Body of pancreas (tissue), 4 donors: Measurements from ENCODE around the gene FNDC3B. TPM values are rescaled to one million over a fixed set of nuclear protein-coding genes. Genes with fewer than 3 reads are reported as not detected.

Experiments used
- ATAC-seq: fragments of 150-250 bp; one replicate; pipeline ENCODE4 v1.9.1; 2016
- DNase-seq, 4 donors: peaks; one replicate each; pipeline ENCODE4 v3.0.0-alpha.2; 2019
- H3K27ac ChIP-seq, 4 donors: fragments of 200-600 bp; sonication (generic); 1 replicate in 3 of 4; 2 replicates in 1 of 4; pipeline versions ENCODE4 v1.5.1 to v1.6.1; 2016 to 2019; ENCODE audit warnings: mild to moderate bottlenecking in 1 of 4, mixed read lengths in 1 of 4, moderate library complexity in 1 of 4
- H3K27me3 ChIP-seq, 2 donors: fragments of 200-600 bp; sonication (generic); one replicate each; pipeline ENCODE4 v1.6.0; 2016; ENCODE audit warnings: mild to moderate bottlenecking in 1 of 2
- H3K36me3 ChIP-seq, 2 donors: fragments of 200-600 bp; sonication (generic); replicated peaks in 1 of 2; 2 replicates each; pipeline ENCODE4 v1.5.1; 2016; ENCODE audit warnings: low read depth in 2 of 2; ENCODE audit not compliant: insufficient read depth in 1 of 2
- H3K4me1 ChIP-seq: fragments of 200-600 bp; sonication (generic); one replicate; pipeline ENCODE4 v1.6.0; 2016
- H3K4me3 ChIP-seq, 2 donors: fragments of 200-600 bp; sonication (generic); 1 replicate in 1 of 2; 2 replicates in 1 of 2; pipeline ENCODE4 v1.5.1; 2016 to 2019
- H3K9me3 ChIP-seq, 3 donors: fragments of 200-600 bp; sonication (generic); 1 replicate in 2 of 3; 2 replicates in 1 of 3; pipeline ENCODE4 v1.5.1; 2016
- CTCF ChIP-seq, 7 experiments: fragments of 450-650 bp in 4 of 7; fragments of 200-600 bp in 3 of 7; sonication (generic) in 3 of 7; IDR thresholded peaks; one replicate each; pipeline ENCODE4 v1.5.1; 2016 to 2019; ENCODE audit warnings: antibody characterized with exemption in 7 of 7
- POLR2A ChIP-seq, 3 donors: fragments of 450-650 bp; IDR thresholded peaks; one replicate each; pipeline ENCODE4 v1.6.1; 2016; ENCODE audit warnings: antibody characterized with exemption in 3 of 3, mild to moderate bottlenecking in 2 of 3
- WGBS, 2 donors: methylation state at CpG; one replicate each; pipeline ENCODE4 v1.1.5; 2017; 5-methylcytosine and 5-hydroxymethylcytosine counted together
- intact Hi-C: fragments of 100-400 bp; cut with DNase I; formaldehyde crosslinking; loops from one replicate; pipeline ENCODE4 v1.15.1; 2023
- total RNA-seq, 2 donors: library from RNA; depleted of rRNA; stranded (reverse); fragments of >200 nt; gene quantifications; one replicate each; pipeline ENCODE4 v1.1.0, GENCODE V29; 2016

Gene FNDC3B
- total RNA-seq, 2 donors from 2014 or later, result 64.3 to 86.0 TPM

GRCh38 chr3:172177046-172177445, 137.7 kb downstream of the FNDC3B start:
- Histone ChIP-seq H3K4me1 (peaks cover 40% of the 10 kb centered on the region), H3K27ac (no peak overlapping the region), H3K36me3 (no peaks in the 10 kb centered on the region), H3K27me3 (no peaks in the 10 kb centered on the region), H3K9me3 (no peaks in the 10 kb centered on the region), H3K4me3 (no peak overlapping the region)
- WGBS, 2 donors, result 58 to 71% methylated on average over 3 of the region's 3 CpGs
- intact Hi-C loops, result no loop called here
- TF ChIP-seq CTCF (IDR thresholded peaks at IDR 0.05) (no peak), POLR2A (IDR thresholded peaks at IDR 0.05) (no peak)
- DNase-seq, result no peak
- no peak for ATAC-seq

DNA sequence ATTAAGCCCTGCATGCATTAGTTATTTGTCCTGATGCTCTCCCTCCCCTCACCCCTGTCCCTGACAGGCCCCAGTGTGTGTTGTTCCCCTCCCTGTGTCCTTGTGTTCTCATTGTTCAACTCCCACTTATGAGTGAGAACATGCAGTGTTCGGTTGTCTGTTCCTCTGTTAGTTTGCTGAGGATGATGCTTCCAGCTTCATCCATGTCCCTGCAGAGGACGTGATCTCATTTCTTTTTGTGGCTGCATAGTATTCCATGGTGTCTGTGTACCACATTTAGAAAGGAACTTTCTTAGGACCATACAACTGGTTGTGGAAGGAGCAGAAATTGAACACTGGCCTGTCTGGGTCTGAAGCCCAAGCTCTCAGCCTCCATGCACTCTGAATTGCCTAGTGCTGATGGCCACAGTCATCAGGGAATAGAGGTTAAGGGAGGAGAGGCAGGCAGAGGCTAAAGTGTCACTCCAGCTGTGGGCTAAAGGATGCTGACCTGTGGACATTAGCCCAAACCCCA, 138.5 kb downstream of the FNDC3B start:
- no peak for TF ChIP-seq CTCF (IDR thresholded peaks at IDR 0.05)
- no peak for TF ChIP-seq POLR2A (IDR thresholded peaks at IDR 0.05)
- intact Hi-C loops, result no loop called here
- H3K4me1 ChIP-seq, result peaks cover 48% of the 10 kb centered on the region

DNA sequence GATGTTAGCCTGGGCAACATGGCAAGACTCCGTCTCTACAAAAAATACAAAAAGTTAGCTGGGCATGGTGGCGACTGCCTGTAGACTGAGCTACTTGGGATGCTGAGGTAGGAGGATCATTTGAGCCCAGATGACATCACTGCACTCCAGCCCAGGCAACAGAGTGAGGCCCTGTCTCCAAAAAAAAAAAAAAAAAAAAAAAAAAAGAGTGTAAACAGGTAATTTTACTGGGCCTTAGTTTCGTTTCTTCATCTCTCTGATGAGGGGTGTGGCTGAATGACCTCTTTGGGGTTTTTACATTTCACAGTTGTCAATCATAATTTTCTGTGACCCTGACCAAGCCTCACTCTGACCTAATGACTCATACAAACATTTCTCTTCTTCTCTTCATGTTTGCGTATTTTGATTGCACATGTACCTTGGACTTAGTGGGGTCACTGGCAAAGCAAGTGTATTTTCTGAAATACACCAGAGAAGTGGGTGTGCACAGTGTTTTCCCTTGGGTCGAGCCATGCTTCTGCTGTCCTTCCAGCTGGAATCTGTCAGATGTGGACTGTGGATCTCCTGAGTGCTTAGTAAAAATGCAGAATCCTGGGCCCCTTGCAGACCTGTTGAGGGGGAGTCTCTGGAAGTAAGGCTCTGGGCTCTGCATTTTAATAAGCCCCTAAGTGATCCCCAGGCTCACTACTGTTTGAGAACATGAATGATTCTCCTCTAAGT, 140.5 kb downstream of the FNDC3B start:
- intact Hi-C loops, result no loop called here
- WGBS, 2 donors, result 60 to 70% methylated on average over 5 of the region's 5 CpGs
- Histone ChIP-seq H3K9me3 (no peaks in the 10 kb centered on the region), H3K36me3 (no peaks in the 10 kb centered on the region), H3K27ac (peak overlapping the region in 1 of 4 donors; percentile 7), H3K4me1 (peaks cover 57% of the 10 kb centered on the region), H3K27me3 (no peaks in the 10 kb centered on the region), H3K4me3 (no peak overlapping the region)
- DNase-seq (no peak), ATAC-seq (peak; percentile 19)
- TF ChIP-seq POLR2A (IDR thresholded peaks at IDR 0.05) (no peak), CTCF (IDR thresholded peaks at IDR 0.05) (no peak)

More for the DNA sequence above, 138.5 kb downstream of the FNDC3B start:
- ATAC-seq, result no peak
- Histone ChIP-seq H3K27me3 (no peaks in the 10 kb centered on the region), H3K27ac (no peak overlapping the region), H3K4me3 (no peak overlapping the region), H3K9me3 (no peaks in the 10 kb centered on the region), H3K36me3 (no peaks in the 10 kb centered on the region)
- DNase-seq, result no peak
- WGBS, 2 donors, result 82 to 100% methylated on average over 2 of the region's 2 CpGs

DNA sequence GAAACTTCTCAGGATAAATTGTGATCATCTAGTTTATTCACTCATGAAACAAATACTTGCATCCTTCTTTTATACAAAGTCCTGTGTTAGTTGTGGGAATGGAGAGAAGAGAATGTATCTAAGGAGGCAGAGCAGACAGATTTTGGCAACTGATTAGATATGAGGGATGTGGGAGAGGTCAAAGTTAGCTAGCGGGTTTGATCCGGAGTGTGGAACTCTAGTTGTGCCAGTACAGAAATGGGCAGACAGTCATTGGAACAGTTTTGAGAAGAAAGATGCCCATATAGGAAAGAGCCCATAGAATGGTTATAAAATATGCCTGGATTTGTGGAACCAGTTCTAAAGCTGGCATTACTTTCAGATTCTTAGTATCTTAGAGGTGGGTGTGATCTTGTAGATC, 141.1 kb downstream of the FNDC3B start:
- 72 to 87% methylated on average over 2 of the region's 2 CpGs for WGBS, 2 donors
- no peak for TF ChIP-seq CTCF (IDR thresholded peaks at IDR 0.05)
- no peak for TF ChIP-seq POLR2A (IDR thresholded peaks at IDR 0.05)
- no peak for ATAC-seq
- no peak overlapping the region for H3K4me3 ChIP-seq
- DNase-seq, result no peak
- no peak overlapping the region for H3K27ac ChIP-seq
- H3K9me3 ChIP-seq, result no peaks in the 10 kb centered on the region
- intact Hi-C loops, result no loop called here
- H3K4me1 ChIP-seq, result peaks cover 51% of the 10 kb centered on the region
- H3K36me3 ChIP-seq, result no peaks in the 10 kb centered on the region
- no peaks in the 10 kb centered on the region for H3K27me3 ChIP-seq
